LoVo (cell line): ENCODE measurements around the gene KRT35.

Experiments
- DNase-seq: peaks from one replicate; pipeline ENCODE4 v3.0.0-alpha.2; 2016; ENCODE audit warnings: low spot score

Gene KRT35

GRCh38 chr17:41486809-41487530 is 6.0 kb upstream of the KRT35 start:
- no peak for DNase-seq

GRCh38 chr17:41486316-41486715 is 5.4 kb upstream of the KRT35 start:
- no peak for DNase-seq

- DNase-seq = no peak
These were observed 4.3 kb upstream of the KRT35 start for GRCh38 chr17:41484920-41485904.

- DNase-seq = no peak
These were observed 3.3 kb upstream of the KRT35 start for GRCh38 chr17:41483991-41484826.

GRCh38 chr17:41483531-41483930 is 2.6 kb upstream of the KRT35 start:
- no peak for DNase-seq

GRCh38 chr17:41480581-41480980 is 370 bp downstream of the KRT35 start:
- no peak for DNase-seq

- DNase-seq = no peak
These were observed 815 bp downstream of the KRT35 start for GRCh38 chr17:41480136-41480535.

- DNase-seq = no peak
These were observed 2.7 kb downstream of the KRT35 start for GRCh38 chr17:41478237-41478636.

GRCh38 chr17:41476866-41477815 is 3.8 kb downstream of the KRT35 start:
- DNase-seq = no peak

GRCh38 chr17:41475421-41475820 is 5.5 kb downstream of the KRT35 start:
- no peak for DNase-seq

GRCh38 chr17:41474863-41475262 is 6.1 kb downstream of the KRT35 start:
- no peak for DNase-seq

- DNase-seq = no peak
These were observed 12.6 kb downstream of the KRT35 start for GRCh38 chr17:41468346-41468745.

- DNase-seq = no peak
These were observed 13.4 kb downstream of the KRT35 start for GRCh38 chr17:41467561-41467960.

GRCh38 chr17:41466988-41467387 is 14.0 kb downstream of the KRT35 start, which contains the start of gene KRT32:
Gene KRT32, minus strand, starts transcription at chr17:41467386. Its CDS starts 61 bp downstream, at chr17:41467325.
- no peak for DNase-seq

GRCh38 chr17:41464682-41465081 is 16.3 kb downstream of the KRT35 start:
- peak; percentile 71 for DNase-seq

GRCh38 chr17:41464173-41464572 is 16.8 kb downstream of the KRT35 start:
- no peak for DNase-seq

- DNase-seq = no peak
These were observed 17.2 kb downstream of the KRT35 start for GRCh38 chr17:41463746-41464145.

- DNase-seq = no peak
These were observed 18.2 kb downstream of the KRT35 start for GRCh38 chr17:41462705-41463104.

- DNase-seq = no peak
These were observed 23.3 kb downstream of the KRT35 start for GRCh38 chr17:41457676-41458075.

- DNase-seq = no peak
These were observed 24.7 kb downstream of the KRT35 start for GRCh38 chr17:41456204-41456603.

- no peak for DNase-seq
These were observed 25.7 kb downstream of the KRT35 start for GRCh38 chr17:41455236-41455635.
